HL-60 (cell line): Measurements from ENCODE around the gene CCDC127.

ENCODE experiments used
- DNase-seq, 2 experiments: peaks; one replicate each; pipeline ENCODE4 v3.0.0-alpha.2; 2010 to 2020; ENCODE audit warnings: low read depth in 1 of 2, low spot score in 1 of 2
- H3K27ac ChIP-seq: fragments of 250-450 bp; sonication (Bioruptor Pico); replicated peaks from 2 replicates; pipeline ENCODE4 v1.5.1; 2020; ENCODE audit warnings: mild to moderate bottlenecking, moderate library complexity
- H3K27me3 ChIP-seq: fragments of 250-450 bp; sonication (Bioruptor Pico); 2 replicates; pipeline ENCODE4 v1.5.1; 2021; ENCODE audit warnings: mild to moderate bottlenecking, moderate library complexity; ENCODE audit not compliant: insufficient read depth, poor library complexity, severe bottlenecking
- H3K4me3 ChIP-seq: replicated peaks from 2 replicates; pipeline ENCODE4 v1.5.1; 2011; ENCODE audit warnings: mild to moderate bottlenecking, control low read depth, low read length; ENCODE audit not compliant: insufficient read depth
- CTCF ChIP-seq: IDR thresholded peaks from one replicate; pipeline ENCODE4 v1.5.1; 2011; ENCODE audit warnings: low read length, control low read depth, inconsistent platforms; ENCODE audit not compliant: insufficient read depth
- GABPA ChIP-seq: IDR thresholded peaks from 2 replicates; pipeline ENCODE4 v1.6.1; 2012; ENCODE audit warnings: low read depth
- POLR2AphosphoS5 ChIP-seq: IDR thresholded peaks from 2 replicates; pipeline ENCODE4 v1.6.1; 2012; ENCODE audit warnings: low read depth
- SPI1 ChIP-seq: IDR thresholded peaks from 2 replicates; pipeline ENCODE4 v1.6.1; 2012; ENCODE audit warnings: low read depth, mild to moderate bottlenecking, borderline replicate concordance
- TF ChIP-seq, protein P1 (sequence below): IDR thresholded peaks from 2 replicates; pipeline ENCODE4 v1.6.1; 2012; ENCODE audit warnings: low read depth; ENCODE audit not compliant: insufficient replicate concordance

CCDC127 gene

GRCh38 chr5:196350-196749, 21.6 kb downstream of the CCDC127 start:
- TF ChIP-seq POLR2AphosphoS5 = no peak
- TF ChIP-seq CTCF = no peak
- no peak for TF ChIP-seq SPI1
- TF ChIP-seq, protein P1, sequence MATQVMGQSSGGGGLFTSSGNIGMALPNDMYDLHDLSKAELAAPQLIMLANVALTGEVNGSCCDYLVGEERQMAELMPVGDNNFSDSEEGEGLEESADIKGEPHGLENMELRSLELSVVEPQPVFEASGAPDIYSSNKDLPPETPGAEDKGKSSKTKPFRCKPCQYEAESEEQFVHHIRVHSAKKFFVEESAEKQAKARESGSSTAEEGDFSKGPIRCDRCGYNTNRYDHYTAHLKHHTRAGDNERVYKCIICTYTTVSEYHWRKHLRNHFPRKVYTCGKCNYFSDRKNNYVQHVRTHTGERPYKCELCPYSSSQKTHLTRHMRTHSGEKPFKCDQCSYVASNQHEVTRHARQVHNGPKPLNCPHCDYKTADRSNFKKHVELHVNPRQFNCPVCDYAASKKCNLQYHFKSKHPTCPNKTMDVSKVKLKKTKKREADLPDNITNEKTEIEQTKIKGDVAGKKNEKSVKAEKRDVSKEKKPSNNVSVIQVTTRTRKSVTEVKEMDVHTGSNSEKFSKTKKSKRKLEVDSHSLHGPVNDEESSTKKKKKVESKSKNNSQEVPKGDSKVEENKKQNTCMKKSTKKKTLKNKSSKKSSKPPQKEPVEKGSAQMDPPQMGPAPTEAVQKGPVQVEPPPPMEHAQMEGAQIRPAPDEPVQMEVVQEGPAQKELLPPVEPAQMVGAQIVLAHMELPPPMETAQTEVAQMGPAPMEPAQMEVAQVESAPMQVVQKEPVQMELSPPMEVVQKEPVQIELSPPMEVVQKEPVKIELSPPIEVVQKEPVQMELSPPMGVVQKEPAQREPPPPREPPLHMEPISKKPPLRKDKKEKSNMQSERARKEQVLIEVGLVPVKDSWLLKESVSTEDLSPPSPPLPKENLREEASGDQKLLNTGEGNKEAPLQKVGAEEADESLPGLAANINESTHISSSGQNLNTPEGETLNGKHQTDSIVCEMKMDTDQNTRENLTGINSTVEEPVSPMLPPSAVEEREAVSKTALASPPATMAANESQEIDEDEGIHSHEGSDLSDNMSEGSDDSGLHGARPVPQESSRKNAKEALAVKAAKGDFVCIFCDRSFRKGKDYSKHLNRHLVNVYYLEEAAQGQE = no peak
- TF ChIP-seq GABPA = no peak
- Histone ChIP-seq H3K27me3 (no peaks in the 10 kb centered on the region), H3K27ac (no peak overlapping the region), H3K4me3 (no peak overlapping the region)
- no peak for DNase-seq

DNA sequence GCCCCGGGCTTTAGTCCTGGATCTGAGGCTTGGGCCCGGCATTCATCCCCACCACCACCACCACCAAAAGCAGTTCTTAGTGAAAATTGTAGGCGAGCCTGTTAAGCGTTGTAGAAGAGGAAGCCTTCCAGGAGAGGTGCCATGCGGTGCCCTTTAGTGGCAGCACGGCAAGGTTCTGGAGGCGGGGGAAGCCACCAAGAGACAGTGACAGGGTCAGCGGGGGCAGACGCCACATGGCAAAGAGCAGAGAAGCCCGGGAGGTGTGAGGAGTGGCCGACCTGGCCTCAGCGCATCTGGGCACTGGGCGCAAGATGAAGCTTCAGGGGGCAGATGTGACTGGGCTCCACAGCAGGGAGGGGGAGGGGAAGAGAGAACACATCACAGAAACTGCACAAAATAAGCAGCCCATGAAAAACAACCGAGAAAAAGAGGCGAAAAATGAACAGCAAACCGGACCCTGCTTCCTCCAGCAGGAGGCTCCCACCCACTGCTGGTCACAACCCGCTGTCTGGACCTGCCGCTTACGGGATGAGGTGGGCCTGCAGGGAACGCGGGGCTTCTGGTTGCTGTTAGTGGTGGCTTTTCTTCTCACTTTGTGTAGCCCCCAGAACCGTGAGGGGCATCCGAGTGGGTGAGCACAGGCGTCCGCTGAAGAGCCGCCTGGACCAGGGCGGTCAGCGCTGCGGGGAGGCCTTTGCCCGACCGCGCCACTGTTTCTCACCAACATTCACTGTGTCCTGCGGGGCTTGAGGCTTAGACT, 22.4 kb downstream of the CCDC127 start:
- no peak overlapping the region for H3K4me3 ChIP-seq
- TF ChIP-seq POLR2AphosphoS5 (no peak), SPI1 (no peak)
- DNase-seq = no peak
- H3K27me3 ChIP-seq = no peaks in the 10 kb centered on the region
- no peak overlapping the region for H3K27ac ChIP-seq

GRCh38 chr5:194603-195209, 23.2 kb downstream of the CCDC127 start:
- H3K4me3 ChIP-seq = no peak overlapping the region
- H3K27me3 ChIP-seq = no peaks in the 10 kb centered on the region
- H3K27ac ChIP-seq = no peak overlapping the region
- no peak for TF ChIP-seq POLR2AphosphoS5
- TF ChIP-seq SPI1 = no peak
- TF ChIP-seq CTCF = no peak
- TF ChIP-seq GABPA = no peak
- TF ChIP-seq, protein P1 = no peak
- DNase-seq = no peak

- no peaks in the 10 kb centered on the region for H3K27me3 ChIP-seq
- DNase-seq = no peak
- TF ChIP-seq SPI1 (no peak), GABPA (no peak), POLR2AphosphoS5 (no peak), CTCF (no peak)
- TF ChIP-seq, protein P1 = no peak
These were observed 23.9 kb downstream of the CCDC127 start for GRCh38 chr5:194102-194501.

More at GRCh38 chr5:194102-194501, 23.9 kb downstream of the CCDC127 start:
- Histone ChIP-seq H3K27ac (no peak overlapping the region), H3K4me3 (no peak overlapping the region)
